HL-60 (cell line): ENCODE measurements around the gene ERRFI1.
"Not testable (repeated sequence)": the region's sequence is repeated elsewhere in the genome, so short reads cannot be mapped to it uniquely, and the experiment has no call there.

Experiments used
- DNase-seq, 2 experiments: peaks; one replicate each; pipeline ENCODE4 v3.0.0-alpha.2; 2010 to 2020; ENCODE audit warnings: low read depth in 1 of 2, low spot score in 1 of 2
- H3K27ac ChIP-seq: fragments of 250-450 bp; sonication (Bioruptor Pico); replicated peaks from 2 replicates; pipeline ENCODE4 v1.5.1; 2020; ENCODE audit warnings: mild to moderate bottlenecking, moderate library complexity
- H3K27me3 ChIP-seq: fragments of 250-450 bp; sonication (Bioruptor Pico); 2 replicates; pipeline ENCODE4 v1.5.1; 2021; ENCODE audit warnings: mild to moderate bottlenecking, moderate library complexity; ENCODE audit not compliant: insufficient read depth, poor library complexity, severe bottlenecking
- H3K4me3 ChIP-seq: replicated peaks from 2 replicates; pipeline ENCODE4 v1.5.1; 2011; ENCODE audit warnings: mild to moderate bottlenecking, control low read depth, low read length; ENCODE audit not compliant: insufficient read depth
- GABPA ChIP-seq: IDR thresholded peaks from 2 replicates; pipeline ENCODE4 v1.6.1; 2012; ENCODE audit warnings: low read depth
- POLR2AphosphoS5 ChIP-seq: IDR thresholded peaks from 2 replicates; pipeline ENCODE4 v1.6.1; 2012; ENCODE audit warnings: low read depth
- SPI1 ChIP-seq: IDR thresholded peaks from 2 replicates; pipeline ENCODE4 v1.6.1; 2012; ENCODE audit warnings: low read depth, mild to moderate bottlenecking, borderline replicate concordance
- TF ChIP-seq, protein P1 (sequence below): IDR thresholded peaks from one replicate; pipeline ENCODE4 v1.5.1; 2011; ENCODE audit warnings: low read length, control low read depth, inconsistent platforms; ENCODE audit not compliant: insufficient read depth
- TF ChIP-seq, protein P2 (sequence below): IDR thresholded peaks from 2 replicates; pipeline ENCODE4 v1.6.1; 2012; ENCODE audit warnings: low read depth; ENCODE audit not compliant: insufficient replicate concordance

ERRFI1 gene

DNA sequence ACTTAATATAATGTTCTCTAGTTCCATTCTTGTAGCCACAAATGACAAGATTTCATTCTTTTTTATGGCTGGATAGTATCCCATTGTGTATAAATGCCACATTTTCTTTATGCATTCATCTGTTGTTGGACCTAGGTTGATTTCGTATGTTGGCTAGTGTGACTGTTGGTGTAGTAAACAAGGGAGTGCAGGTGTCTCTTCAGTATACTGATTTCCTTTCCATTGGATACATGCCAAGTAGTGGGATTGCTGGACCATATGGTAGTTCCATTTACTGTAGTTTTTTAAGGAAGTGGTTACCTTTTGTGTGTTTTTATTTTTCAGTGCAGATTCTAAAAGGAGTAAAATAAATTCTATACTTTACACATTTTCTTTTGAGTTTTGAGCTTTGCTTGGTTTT, 58.9 kb downstream of the ERRFI1 start:
- no peaks in the 10 kb centered on the region for H3K27me3 ChIP-seq
- TF ChIP-seq SPI1 (0 out of 2 replicates have a peak, but pooled peaks have one; percentile 22), POLR2AphosphoS5 (no peak)
- H3K27ac ChIP-seq, result no peak overlapping the region
- no peak overlapping the region for H3K4me3 ChIP-seq
- DNase-seq, result no peak

DNA sequence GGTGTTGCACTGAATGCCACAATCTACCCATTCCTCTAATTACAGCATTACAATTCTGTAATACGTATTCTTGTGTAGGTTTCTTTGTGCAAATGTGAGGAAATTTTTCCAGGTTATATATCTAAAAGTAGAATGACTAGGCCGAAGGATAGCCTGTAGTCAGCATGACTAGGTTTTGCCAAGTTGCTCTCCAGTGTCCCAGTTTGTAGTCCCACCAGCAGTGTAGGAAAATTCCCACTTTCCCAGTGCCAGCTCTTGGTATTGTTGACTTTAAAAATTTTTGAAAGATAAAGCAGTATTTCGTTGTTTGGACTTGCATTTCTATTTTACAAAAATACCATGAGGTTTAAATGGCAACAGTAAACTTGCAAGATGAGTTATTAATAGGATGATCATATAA, 61.6 kb downstream of the ERRFI1 start:
- no peak for DNase-seq
- no peaks in the 10 kb centered on the region for H3K27me3 ChIP-seq
- no peak for TF ChIP-seq SPI1
- no peak for TF ChIP-seq POLR2AphosphoS5
- TF ChIP-seq, protein P1, sequence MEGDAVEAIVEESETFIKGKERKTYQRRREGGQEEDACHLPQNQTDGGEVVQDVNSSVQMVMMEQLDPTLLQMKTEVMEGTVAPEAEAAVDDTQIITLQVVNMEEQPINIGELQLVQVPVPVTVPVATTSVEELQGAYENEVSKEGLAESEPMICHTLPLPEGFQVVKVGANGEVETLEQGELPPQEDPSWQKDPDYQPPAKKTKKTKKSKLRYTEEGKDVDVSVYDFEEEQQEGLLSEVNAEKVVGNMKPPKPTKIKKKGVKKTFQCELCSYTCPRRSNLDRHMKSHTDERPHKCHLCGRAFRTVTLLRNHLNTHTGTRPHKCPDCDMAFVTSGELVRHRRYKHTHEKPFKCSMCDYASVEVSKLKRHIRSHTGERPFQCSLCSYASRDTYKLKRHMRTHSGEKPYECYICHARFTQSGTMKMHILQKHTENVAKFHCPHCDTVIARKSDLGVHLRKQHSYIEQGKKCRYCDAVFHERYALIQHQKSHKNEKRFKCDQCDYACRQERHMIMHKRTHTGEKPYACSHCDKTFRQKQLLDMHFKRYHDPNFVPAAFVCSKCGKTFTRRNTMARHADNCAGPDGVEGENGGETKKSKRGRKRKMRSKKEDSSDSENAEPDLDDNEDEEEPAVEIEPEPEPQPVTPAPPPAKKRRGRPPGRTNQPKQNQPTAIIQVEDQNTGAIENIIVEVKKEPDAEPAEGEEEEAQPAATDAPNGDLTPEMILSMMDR, result no peak
- TF ChIP-seq, protein P2, sequence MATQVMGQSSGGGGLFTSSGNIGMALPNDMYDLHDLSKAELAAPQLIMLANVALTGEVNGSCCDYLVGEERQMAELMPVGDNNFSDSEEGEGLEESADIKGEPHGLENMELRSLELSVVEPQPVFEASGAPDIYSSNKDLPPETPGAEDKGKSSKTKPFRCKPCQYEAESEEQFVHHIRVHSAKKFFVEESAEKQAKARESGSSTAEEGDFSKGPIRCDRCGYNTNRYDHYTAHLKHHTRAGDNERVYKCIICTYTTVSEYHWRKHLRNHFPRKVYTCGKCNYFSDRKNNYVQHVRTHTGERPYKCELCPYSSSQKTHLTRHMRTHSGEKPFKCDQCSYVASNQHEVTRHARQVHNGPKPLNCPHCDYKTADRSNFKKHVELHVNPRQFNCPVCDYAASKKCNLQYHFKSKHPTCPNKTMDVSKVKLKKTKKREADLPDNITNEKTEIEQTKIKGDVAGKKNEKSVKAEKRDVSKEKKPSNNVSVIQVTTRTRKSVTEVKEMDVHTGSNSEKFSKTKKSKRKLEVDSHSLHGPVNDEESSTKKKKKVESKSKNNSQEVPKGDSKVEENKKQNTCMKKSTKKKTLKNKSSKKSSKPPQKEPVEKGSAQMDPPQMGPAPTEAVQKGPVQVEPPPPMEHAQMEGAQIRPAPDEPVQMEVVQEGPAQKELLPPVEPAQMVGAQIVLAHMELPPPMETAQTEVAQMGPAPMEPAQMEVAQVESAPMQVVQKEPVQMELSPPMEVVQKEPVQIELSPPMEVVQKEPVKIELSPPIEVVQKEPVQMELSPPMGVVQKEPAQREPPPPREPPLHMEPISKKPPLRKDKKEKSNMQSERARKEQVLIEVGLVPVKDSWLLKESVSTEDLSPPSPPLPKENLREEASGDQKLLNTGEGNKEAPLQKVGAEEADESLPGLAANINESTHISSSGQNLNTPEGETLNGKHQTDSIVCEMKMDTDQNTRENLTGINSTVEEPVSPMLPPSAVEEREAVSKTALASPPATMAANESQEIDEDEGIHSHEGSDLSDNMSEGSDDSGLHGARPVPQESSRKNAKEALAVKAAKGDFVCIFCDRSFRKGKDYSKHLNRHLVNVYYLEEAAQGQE, result no peak
- TF ChIP-seq GABPA, result no peak
- no peak overlapping the region for H3K27ac ChIP-seq
- no peak overlapping the region for H3K4me3 ChIP-seq

DNA sequence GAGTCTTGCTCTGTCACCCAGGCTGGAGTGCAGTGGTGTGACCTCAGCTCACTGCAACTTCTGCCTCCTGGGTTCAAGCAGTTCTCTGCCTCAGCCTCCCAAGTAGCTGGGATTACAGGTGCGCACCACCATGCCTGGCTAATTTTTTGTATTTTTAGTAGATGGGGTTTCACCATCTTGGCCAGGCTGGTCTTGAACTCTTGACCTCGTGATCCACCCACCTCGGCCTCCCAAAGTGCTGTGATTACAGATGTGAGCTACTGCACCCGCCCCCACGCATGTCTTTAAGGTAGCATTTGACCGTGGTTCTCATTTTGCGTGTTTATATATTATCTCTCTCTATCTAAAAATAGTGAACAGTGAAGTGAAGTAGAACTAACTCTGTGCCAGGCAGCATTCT, 62.3 kb downstream of the ERRFI1 start:
- H3K4me3 ChIP-seq, DNase-seq, H3K27me3 ChIP-seq, H3K27ac ChIP-seq: not testable (repeated sequence)

DNA sequence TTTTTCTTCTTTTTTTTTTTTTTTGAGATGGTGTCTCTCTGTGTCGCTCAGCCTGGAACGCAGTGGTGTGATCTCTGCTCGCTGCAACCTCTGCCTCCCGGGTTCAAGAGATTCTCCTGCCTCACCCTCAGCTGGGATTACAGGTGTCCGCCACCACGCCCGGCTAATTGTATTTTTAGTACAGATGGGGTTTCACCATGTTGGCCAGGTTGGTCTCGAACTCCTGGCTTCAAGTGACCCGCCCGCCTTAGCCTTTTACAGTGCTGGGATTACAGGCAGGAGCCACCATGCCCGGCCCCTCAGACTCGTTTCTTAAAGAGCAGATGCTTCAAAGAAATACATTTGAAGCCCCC, 62.8 kb downstream of the ERRFI1 start:
- H3K4me3 ChIP-seq, DNase-seq, H3K27me3 ChIP-seq, H3K27ac ChIP-seq: not testable (repeated sequence)

DNA sequence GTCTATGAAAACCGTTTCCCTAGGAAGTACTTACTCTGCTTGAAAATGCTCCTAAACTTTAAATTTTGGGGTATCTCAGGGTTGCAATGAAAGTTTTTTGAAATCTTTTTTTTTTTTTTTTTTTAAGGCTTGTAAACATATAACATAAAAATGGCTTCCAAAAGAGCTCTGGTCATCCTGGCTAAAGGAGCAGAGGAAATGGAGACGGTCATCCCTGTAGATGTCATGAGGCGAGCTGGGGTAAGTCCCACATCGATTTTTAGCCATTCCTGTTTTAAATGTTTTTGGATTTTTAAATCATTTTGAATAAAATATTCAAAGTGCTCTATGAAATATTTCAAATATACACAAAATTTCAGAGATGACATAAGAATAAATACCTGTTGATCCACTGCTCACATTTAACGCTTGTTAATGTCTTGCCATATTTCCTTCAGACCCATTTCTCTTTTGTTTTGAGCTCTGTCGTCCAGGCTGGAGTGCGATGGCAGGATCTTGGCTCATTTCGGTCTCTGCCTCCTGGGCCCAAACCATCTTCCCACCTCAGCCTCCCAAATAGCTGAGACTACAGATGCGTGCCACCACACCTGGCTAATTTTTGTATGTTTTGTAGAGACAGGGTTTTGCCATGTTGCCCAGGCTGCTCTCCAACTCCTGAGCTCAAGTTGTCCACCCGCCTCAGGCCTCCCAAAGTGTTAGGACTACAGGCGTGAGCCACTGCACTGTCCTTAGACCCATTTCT, 63.3 kb downstream of the ERRFI1 start:
- H3K27ac ChIP-seq, result peak overlapping the region; percentile 79

More for the DNA sequence above, 63.3 kb downstream of the ERRFI1 start:
- DNase-seq, result no peak
- no peaks in the 10 kb centered on the region for H3K27me3 ChIP-seq
- no peak for TF ChIP-seq SPI1
- TF ChIP-seq, protein P1, result no peak
- TF ChIP-seq, protein P2, result no peak
- no peak for TF ChIP-seq POLR2AphosphoS5
- no peak for TF ChIP-seq GABPA
- H3K4me3 ChIP-seq, result peak overlapping the region; percentile 87
